Ammon's horn (tissue), 1 donor: ENCODE measurements around the gene SCARF1.
A peak's percentile ranks its signal among the peaks of the same experiment; 100 is the strongest.

ENCODE experiments used
- DNase-seq: peaks from one replicate; pipeline ENCODE4 v3.0.0-alpha.2; 2016; ENCODE audit warnings: low spot score

Gene SCARF1

DNA sequence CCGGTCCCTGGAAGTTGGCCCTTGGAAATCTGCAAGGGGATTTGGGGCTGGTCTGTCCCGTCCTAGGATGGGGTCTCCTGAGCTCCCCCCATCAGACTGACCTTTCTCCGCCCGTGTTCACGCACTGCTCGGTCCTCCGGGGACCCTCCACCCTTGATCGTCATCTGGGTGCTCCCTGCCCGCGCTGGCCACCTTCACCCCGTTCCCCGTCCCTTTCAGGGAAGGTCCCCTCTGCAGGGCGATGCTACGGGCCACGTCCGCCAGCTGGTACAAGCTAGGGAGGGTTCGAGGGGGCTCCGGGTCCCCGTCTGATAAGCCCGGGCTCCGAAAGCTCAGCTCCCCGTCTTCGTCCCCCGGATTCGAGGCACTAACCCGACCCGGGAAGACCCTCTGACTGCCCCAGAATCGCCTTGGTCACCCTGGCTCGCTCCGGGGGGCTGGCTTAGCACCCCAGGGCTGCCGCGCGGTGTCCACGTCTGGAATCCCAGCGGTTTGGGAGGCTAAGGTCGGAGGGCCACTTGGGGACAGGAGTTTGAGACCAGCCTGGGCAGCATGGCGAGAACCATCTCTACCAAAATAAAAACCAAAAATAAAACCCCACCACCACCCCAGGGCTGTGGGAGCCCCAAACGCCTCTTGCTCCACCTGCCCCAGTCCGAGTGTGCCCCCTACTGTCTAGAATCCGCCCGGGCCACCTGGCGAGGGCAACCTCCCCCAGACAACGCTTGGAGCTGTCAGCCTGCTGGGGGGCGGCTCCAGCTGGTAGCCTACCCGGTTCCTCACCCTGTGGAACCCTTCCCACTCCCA lies 15.8 kb downstream of the SCARF1 start:
- no peak for DNase-seq

DNA sequence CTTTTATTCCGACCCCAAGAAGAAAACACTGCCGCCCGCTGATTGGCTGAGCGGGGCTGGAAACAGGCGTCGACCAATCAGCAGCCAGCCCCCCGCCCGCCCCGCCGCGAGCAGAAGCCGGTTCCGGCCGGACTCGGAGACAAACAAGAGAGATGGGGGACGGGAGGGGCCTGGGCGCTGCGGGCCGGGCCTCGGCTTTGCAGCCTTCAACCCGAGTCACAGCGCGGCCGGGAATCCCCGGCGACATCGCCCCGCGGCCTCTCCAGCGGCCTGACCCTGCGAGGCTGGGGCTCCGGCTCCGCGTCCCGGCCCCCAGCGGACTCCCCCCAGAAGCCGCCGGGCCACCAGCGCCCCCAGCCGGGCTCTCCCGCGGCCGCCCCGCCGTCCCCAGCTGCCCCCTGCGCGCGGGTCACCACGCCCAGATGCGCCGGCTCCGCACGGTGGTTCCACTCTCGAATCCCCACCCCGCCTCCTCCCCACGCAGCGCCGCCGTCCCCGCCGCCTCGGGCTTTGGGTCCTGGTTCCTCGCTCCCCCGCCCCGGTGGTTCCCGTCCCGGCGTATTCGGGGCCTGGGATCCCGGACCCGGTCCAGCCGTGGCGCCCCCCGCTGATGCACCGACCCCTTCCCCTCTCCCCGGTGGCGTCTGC lies 16.6 kb downstream of the SCARF1 start:
- DNase-seq = peak; percentile 96

GRCh38 chr17:1627982-1628855 lies 17.3 kb downstream of the SCARF1 start, which contains the start of gene SLC43A2:
SLC43A2 (minus strand) TSS chr17:1628834; CDS start chr17:1627874, 960 bp downstream.
- DNase-seq = peak; percentile 94

DNA sequence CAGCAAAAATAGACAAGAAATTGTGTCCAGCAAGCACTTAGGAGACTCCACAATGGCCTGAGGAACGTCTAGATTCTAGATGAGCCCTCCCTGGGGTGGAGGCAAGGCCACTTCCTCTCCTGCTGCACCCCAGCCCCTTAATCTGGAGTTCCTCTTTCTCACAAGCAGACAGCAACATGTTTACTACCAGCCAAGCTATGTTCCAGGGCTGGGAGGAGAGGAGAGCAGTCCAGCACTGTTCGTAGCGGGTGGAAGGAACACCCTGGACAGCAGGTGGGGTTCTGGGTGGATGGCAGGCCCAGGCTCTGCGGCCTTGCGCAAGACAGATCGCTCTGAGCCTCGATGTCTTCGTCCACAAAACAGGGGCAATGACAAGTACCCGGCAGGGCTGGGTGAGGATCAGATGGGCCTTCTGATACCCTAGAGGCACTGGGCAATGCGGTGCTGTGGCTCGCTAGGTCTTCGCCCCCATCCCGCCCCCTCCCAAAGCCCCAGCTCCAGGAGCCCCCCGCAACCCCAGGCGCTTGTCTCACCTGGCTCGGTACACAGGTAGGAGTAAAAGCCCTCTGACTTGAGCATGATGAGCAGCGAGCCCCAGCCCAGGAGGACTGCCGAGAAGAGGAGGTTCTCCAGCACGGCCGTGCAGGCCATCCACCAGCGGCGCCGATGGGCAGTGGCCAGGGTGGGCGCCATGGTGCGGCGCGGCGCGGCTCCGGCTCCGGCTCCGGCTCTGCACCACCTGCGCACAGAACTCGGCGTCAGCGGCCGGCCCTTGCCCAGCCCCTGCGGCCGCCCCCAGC lies 18.1 kb downstream of the SCARF1 start:
- DNase-seq = peak; percentile 82

GRCh38 chr17:1626333-1626732 lies 19.2 kb downstream of the SCARF1 start:
- no peak for DNase-seq

DNA sequence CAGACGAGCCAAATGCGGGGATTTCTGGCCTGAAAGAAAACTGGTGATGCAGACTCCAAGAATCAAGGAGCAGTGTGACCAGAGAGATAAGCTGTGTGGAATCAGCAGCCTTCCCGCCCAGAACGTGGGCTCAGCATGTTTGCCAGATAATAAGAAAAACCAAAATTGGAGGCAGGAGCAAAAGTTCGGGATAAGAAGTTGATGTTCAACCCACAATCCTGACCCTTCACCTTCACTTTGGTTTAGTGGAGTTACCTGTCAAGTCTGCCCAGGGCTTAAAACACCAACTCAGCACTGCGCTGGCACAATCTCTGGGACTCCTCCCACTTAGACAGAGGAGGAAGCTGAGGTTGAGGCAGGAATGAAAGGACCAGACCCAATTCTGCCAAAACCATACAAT lies 20.0 kb downstream of the SCARF1 start:
- DNase-seq = no peak

DNA sequence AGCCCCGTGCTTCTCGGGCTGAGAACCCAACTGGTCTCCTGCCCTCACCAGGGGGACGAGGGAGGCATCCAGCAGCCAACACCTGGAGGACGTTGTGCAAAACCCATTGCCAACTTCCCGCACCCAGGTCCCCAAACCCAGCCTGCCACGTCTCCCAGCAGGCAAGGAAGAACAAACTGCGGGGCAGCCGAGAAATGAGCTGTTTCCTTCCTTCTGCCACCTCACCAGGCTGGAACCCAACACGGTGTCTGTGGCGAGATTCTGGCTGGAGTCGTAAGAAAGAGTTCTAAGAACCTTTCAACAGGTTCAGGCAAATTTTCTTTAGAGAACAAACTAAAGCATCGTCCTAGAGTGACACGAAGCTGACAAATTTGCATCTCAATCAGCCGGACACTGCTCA lies 20.5 kb downstream of the SCARF1 start:
- no peak for DNase-seq

GRCh38 chr17:1624650-1625049 lies 20.9 kb downstream of the SCARF1 start:
- DNase-seq = no peak

DNA sequence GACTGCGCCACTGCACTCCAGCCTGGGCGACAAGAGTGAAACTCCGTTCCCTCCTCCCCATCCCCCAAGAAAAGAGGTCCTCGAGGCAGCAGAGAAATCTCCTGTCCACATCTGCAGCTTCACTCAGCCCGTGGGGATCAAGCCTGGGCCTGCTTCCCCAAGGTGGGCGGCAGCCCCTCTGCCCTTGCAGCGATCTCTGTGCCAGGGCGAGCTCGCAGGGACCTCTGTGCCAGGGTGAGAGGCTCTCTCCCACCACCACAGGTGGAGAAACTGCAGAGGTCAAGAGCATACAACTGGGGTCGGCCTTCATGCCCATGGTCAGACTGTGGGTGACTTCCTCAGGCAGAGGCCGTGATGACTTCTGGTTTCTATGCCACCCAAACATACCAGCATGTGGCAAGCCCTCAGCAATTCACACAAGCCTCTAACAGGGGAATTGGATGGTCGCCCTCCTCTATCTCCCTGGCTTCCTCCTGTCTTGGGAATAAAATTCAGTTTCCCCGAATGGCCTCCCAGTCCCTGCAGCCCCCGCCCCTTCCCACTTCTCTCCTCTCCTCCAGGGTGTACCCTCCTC lies 22.4 kb downstream of the SCARF1 start:
- no peak for DNase-seq

DNA sequence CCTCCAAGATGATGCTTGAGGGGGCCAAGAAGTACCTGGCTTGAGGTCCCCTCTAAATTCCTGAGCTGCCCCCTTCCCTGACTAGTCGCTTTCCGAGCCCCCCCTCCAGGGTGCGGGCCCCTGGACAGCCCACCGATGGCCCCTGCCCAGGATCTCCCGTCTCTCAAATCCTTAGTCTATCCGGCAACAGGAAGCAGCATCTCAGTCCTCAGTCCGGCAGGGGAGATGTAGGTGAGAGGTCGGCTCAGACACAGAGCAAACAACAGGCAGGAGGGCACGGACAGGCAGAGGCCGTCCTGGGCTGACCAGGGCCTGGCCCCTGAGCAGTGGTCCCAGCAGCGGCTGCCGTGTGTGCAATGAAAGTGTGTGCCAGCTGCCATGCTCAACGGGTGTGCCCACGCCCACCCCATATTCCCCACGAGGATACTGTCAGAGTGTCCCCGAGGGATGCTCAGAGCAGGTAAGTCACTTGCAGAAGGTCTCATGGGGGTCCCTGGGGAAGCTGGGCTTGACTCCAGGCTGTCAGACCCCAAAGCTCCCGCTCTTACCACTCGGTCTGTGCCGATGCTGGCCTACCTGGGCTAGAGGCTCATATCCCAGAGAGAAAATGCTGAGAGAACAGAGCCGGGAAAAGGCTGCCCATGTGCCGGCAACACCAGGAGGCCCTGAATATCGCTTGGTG lies 24.1 kb downstream of the SCARF1 start:
- DNase-seq = no peak

- DNase-seq = no peak
Observed at GRCh38 chr17:1620486-1620885, 25.0 kb downstream of the SCARF1 start.

DNA sequence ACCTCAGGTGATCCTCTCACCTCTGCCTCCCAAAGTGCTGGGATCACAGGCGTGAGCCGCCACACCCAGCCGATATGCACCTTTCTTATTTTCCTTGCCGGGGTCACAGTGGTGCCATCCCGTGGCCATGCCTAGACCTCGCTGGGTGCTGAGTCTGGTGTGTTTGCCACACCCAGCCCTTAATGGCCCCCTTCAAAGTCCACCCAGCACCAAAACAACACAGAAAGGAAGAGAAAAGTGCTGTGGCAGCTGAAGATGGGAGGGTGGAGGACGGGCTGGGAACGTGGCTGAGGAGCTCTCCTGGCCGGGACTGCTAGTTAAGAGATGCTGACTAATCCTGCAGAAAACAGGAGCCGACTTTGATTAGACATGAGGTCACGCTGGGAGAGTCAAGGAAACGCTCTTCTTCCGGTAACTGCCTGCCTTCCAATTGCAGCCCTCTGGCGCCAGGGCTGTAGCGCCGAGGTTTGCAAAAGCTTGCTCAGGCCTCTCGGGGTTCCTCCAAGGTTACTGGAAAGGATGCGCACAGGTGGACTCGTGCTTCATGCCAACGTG lies 27.8 kb downstream of the SCARF1 start:
- no peak for DNase-seq

DNA sequence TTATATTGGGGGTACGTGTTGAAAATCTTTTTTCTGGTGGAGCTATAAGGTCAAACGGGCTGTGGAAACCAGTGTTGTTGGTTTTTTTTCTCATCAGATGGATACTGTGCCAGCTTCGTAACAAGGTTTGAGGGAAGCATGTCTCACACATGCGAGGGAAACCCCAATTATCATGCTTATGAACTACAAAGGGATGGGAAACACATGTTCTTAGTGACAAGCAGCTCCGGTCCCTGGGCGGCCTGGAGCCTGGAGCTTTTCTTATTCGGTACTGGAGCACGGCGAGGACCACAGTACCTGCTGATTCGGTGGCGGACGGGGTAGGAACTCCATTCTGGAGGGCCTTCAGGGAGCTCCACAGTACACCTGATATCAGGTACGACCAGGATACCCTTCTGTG lies 29.4 kb downstream of the SCARF1 start:
- no peak for DNase-seq

DNA sequence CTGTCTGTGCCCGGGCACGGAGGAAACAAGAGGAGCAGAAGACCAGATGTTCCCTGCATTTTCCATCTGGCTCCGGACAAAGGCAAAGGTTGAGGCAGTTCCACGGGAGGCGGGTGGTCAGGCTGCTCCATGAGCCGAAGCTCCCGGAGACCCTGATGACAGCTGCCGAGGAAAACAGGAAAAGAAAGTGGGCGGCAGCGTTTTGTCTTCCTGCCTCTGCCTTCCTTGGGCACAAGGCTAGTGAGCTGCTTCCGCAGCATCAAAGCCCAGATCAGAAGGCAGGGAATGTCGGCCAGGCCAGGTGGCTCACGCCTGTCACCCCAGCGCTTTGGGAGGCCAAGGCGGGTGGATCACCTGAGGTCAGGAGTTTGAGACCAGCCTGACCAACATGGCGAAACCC lies 33.1 kb downstream of the SCARF1 start:
- DNase-seq = no peak

DNA sequence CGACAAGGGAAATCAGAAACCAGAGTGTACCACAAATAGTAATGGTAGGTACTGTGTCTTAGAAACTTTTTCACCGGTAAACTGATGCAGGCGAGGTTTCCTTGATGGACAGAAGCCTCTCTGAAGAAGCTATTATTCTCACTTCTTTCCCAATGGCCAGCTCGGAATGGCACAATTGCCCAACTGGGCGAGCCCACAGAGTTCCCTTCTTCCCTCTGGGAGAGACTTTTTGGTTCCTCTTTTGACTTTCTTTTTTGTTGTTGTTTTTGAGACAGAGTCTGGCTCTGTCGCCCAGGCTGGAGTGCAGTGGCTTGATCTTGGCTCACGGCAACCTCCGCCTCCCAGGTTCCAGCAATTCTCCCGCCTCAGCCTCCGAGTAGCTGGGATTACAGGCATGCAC lies 33.8 kb downstream of the SCARF1 start:
- DNase-seq = no peak

DNA sequence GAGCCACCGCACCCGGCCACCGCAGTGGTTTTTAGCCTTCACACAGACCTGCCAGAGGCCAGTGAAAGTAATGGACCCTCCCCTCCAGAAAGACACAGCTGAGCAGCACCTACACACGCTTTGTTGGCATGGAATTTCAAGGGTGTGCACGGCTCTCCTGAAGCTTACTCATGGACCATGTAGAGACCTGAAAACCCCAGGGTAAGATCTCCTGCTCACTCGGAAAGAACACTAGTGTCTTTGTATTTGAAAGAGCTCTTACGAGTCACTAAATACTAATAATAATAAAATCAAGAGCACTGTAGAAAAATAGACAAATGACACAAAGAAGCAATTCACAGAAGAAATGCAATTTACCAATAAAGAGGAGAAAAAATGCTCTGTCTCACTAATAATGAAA lies 36.9 kb downstream of the SCARF1 start:
- DNase-seq = no peak

DNA sequence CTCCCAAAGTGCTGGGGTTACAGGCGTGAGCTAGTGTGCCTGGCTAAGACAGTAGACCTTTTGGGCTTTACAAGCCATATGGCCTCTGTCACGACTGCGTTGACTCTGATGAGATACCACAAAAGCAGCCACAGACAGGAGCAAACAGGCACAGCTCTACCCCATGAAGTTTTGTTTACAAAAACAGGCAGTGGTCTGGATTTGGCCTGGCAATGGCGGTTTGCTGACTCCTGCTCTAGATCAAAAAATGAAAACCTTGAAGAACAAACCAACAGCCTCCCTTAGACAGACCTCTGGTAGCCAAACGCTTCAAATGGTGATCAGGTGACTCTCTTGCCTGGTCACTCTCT lies 37.6 kb downstream of the SCARF1 start:
- no peak for DNase-seq

- no peak for DNase-seq
Observed at GRCh38 chr17:1606352-1606985, 39.1 kb downstream of the SCARF1 start.

GRCh38 chr17:1605681-1606351 lies 39.7 kb downstream of the SCARF1 start:
- DNase-seq = no peak
